Measurements from ENCODE around the gene NECAB2.
A peak's percentile ranks its signal among the peaks of the same experiment; 100 is the strongest.

The NECAB2 gene

DNA sequence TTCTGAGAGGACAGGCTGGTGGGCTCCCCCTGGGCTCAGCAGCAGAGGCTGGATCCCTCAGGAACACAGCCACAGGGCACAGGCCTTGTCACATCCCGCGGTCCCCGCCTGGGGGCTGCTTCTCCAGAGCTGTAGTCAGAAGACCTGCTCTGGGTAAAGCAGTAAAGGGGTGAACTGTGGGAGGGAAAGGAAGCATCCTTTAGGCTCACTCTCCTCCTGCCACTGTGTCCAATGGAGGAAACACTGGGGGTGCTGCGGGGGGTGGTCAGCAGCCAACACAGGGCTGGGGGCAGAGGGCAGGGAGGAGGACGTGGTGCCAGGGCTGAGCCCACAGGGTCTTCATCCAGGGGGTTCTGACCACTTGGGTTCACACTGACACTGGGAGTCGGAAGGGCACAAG is 79.6 kb downstream of the NECAB2 start:
- DNase-seq: no peak

DNA sequence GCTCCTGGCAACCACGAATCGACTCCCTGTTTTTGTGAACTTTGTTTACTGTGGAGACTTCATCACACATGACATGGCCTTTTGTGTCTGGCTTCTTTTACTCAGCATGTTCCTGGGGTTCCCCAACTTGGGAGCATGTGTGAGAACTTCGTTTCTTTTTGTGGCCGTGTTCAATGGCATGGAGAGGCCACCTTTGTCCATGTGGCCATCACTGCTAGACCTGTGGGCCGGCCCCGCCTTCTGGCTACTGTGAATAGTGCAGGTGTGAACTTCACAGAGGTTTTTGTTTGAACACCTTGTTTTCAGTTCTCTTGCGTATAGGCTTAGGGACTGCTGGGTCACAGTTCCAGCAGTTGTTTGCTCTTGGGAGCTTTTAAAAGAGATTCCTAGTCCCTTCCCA is 80.2 kb downstream of the NECAB2 start:
- DNase-seq: no peak

GRCh38 chr16:84048871-84049270 is 80.8 kb downstream of the NECAB2 start:
- DNase-seq: no peak

DNA sequence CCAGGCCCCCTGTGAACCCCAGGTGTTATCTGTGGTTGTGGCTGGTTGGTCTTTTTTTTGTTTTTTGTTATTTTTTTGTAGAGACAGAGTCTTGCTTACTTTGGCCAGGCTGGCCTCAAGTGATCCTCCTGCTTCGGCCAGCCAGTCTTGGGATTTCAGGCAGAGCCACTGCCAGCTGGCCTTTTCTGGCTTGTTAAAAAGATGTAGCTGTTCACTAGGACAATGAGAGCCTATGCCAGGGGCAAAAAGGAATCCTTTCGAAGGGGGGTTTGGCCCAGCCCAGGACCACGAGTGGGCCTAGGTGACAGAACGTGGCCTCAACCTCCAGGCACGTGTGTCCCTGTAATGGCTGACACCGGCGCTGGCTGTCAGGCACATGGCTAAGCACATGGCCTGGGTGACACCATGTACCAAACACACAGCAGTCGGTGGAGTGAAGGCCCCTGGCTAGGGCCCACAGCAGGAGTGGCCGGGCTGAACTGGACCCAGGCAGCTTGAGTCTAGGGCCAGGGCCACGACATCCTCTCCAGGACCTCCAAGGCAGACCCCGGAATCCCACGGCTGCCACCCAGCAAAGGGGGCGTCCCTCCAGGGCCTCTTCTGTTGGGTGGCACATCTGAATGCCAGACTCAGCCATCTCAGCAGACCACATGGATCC is 81.5 kb downstream of the NECAB2 start:
- DNase-seq: no peak

- no peak for DNase-seq
Measured at GRCh38 chr16:84050316-84050715, 82.3 kb downstream of the NECAB2 start.

- peak; percentile 83 for DNase-seq
Measured at GRCh38 chr16:84052071-84052622, 84.1 kb downstream of the NECAB2 start.
